ENCODE results near the gene CTDSPL.
"Not testable (repeated sequence)": the region's sequence is repeated elsewhere in the genome, so short reads cannot be mapped to it uniquely, and the experiment has no call there.

CTDSPL gene

GRCh38 chr3:37861620-37862041 is at the start of gene CTDSPL:
Gene CTDSPL, plus strand, starts transcription at chr3:37861880. Its CDS starts 320 bp downstream, at chr3:37862200.
- no peaks in the 10 kb centered on the region for H3K27me3 Mint-ChIP-seq
- no peak within 1 kb of the TSS for H3K27ac Mint-ChIP-seq
- H3K9me3 Mint-ChIP-seq: no peaks in the 10 kb centered on the region
- H3K36me3 Mint-ChIP-seq: no peaks in the 10 kb centered on the region
- H3K4me1 Mint-ChIP-seq: peaks cover 19% of the 10 kb centered on the region
- peak within 1 kb of the TSS; percentile 83 for H3K4me3 Mint-ChIP-seq

- Mint-ChIP-seq H3K9me3 (no peaks in the 10 kb centered on the region), H3K4me3 (no peak overlapping the region), H3K36me3 (no peaks in the 10 kb centered on the region), H3K27ac (no peak overlapping the region), H3K27me3 (peaks cover 4% of the 10 kb centered on the region), H3K4me1 (no peaks in the 10 kb centered on the region)
These were observed 49.2 kb upstream of the CTDSPL start for GRCh38 chr3:37812499-37812896.

DNA sequence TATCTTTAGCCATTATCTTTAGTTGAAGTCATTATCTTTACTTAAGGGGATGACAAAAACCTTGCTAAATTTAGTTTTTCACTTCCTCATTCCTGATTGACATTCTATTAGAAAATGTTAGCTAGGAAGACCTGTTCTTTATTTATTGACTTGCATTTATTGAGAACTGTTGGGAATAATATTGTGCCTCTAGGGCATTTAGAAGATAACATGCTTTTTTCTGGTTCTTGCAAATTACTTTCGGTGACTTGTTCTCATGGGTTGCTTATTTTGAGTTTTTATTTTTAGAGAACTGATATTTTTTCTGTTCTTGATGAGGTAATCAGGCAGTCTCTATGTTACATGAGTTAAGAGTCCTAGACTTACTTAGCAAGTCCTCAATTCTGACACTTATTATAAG is 48.3 kb upstream of the CTDSPL start:
- peaks cover 7% of the 10 kb centered on the region for H3K27me3 Mint-ChIP-seq
- no peak overlapping the region for H3K4me3 Mint-ChIP-seq
- no peaks in the 10 kb centered on the region for H3K4me1 Mint-ChIP-seq
- no peak overlapping the region for H3K27ac Mint-ChIP-seq
- H3K9me3 Mint-ChIP-seq: no peaks in the 10 kb centered on the region
- H3K36me3 Mint-ChIP-seq: no peaks in the 10 kb centered on the region

DNA sequence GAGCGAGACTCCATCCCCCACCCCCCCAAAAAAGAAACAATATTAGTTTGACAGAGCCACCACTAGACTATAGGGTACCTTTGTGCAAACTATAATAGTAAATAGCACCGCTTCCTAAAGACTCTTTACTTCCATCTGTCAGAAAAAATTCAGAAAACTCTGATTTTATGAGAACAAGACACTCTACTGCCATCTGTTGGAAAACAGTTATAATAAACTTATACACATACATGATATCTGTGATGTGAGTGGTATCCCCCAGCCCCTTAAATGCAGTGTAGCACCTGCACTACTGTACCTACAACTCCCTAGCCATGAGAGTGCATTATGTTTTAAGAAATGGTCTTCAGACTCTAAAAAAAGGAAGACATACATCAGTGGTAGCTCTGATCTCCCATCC is 47.1 kb upstream of the CTDSPL start:
- Mint-ChIP-seq H3K36me3 (no peaks in the 10 kb centered on the region), H3K4me3 (no peak overlapping the region), H3K27ac (no peak overlapping the region), H3K9me3 (no peaks in the 10 kb centered on the region), H3K4me1 (no peaks in the 10 kb centered on the region), H3K27me3 (peaks cover 6% of the 10 kb centered on the region)

- H3K4me3 Mint-ChIP-seq, H3K27me3 Mint-ChIP-seq, H3K27ac Mint-ChIP-seq, H3K36me3 Mint-ChIP-seq, H3K4me1 Mint-ChIP-seq, H3K9me3 Mint-ChIP-seq: not testable (repeated sequence)
These were observed 46.5 kb upstream of the CTDSPL start for GRCh38 chr3:37815156-37815555.

DNA sequence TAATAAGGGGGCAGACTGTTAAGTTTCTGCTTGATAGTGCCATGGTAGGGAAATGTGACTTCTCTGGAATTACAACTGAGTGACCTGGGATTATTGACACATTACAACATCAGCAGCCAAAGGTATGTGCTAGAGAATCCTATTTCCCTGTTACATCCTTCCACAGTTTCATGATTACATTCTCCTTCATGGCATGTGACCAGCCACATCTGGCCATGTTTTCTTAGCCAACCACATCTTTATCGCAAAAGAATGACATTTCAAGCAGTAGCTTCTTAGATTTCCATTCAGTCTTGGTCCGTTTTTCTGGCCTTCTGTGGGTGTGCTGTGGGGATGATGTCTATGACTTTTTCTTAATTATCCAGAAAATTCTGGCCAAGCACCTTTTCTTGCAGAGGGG is 45.4 kb upstream of the CTDSPL start:
- no peaks in the 10 kb centered on the region for H3K9me3 Mint-ChIP-seq
- H3K36me3 Mint-ChIP-seq: no peaks in the 10 kb centered on the region
- H3K27ac Mint-ChIP-seq: no peak overlapping the region
- H3K27me3 Mint-ChIP-seq: peaks cover 6% of the 10 kb centered on the region
- H3K4me1 Mint-ChIP-seq: no peaks in the 10 kb centered on the region
- H3K4me3 Mint-ChIP-seq: no peak overlapping the region

GRCh38 chr3:37819591-37819990 is 42.1 kb upstream of the CTDSPL start:
- Mint-ChIP-seq H3K9me3 (no peaks in the 10 kb centered on the region), H3K27ac (no peak overlapping the region), H3K4me3 (no peak overlapping the region), H3K36me3 (no peaks in the 10 kb centered on the region), H3K27me3 (peaks cover 6% of the 10 kb centered on the region), H3K4me1 (no peaks in the 10 kb centered on the region)

GRCh38 chr3:37820286-37820685 is 41.4 kb upstream of the CTDSPL start:
- Mint-ChIP-seq H3K4me3 (no peak overlapping the region), H3K36me3 (no peaks in the 10 kb centered on the region), H3K27me3 (peaks cover 6% of the 10 kb centered on the region), H3K27ac (no peak overlapping the region), H3K4me1 (no peaks in the 10 kb centered on the region), H3K9me3 (no peaks in the 10 kb centered on the region)

DNA sequence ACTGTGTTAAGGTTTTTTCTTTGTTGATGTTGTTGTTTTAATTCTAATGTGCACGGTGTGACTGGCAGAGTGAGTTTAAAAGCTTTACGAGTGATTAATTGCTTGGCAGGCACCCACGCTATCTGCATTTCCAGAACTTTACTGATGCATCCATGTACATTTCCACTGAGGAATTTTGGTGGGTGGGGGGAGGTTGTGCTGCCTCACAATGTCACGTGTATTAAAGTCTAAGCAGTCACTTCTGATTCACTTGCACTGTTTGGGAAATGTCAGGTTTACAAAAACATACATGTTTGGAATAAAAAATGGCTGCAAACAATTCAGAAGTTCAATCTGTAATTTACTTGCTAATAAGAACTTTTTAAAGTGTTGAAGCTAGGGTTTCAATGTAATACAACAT is 38.5 kb upstream of the CTDSPL start:
- H3K4me3 Mint-ChIP-seq: no peak overlapping the region
- no peaks in the 10 kb centered on the region for H3K36me3 Mint-ChIP-seq
- no peaks in the 10 kb centered on the region for H3K9me3 Mint-ChIP-seq
- no peaks in the 10 kb centered on the region for H3K4me1 Mint-ChIP-seq
- H3K27ac Mint-ChIP-seq: no peak overlapping the region
- peaks cover 2% of the 10 kb centered on the region for H3K27me3 Mint-ChIP-seq

DNA sequence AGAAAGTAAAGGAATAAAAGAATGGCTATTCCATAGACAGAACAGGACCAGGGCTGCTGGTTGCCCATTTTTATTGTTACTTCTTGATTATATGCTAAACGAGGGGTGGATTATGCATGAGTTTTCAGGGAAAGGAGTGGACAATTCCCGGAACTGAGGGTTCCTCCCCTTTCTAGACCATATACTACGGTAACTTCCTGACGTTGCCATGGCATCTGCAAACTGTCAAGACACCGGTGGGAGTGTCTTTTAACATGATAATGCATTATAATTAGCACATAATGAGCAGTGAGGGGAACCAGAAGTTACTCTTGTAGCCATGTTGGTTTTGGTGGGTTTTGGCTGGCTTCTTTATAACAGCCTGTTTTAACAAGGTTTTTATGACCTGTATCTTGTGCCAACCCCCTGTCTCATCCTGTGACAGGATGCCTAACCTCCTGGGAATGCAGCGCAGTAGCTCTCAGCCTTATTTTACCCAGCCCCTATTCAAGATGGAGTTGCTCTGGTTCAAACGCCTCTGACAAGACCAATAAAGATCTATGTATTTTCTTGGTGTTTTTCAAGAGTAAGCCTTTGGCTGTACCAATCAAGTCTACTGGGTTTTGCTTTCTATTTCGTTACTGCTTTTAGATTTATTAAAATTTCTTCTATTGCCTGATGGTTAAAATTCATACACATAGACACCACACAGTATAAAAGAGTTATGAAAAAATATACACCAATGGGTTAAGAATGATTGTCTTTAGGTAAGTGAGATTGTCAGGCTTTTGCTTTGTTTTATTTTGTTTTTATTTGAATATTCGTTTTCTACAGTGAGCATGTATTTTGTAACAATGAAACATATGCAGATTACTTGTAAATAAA is 37.4 kb upstream of the CTDSPL start:
- Mint-ChIP-seq H3K9me3 (no peaks in the 10 kb centered on the region), H3K4me3 (no peak overlapping the region), H3K36me3 (no peaks in the 10 kb centered on the region), H3K4me1 (no peaks in the 10 kb centered on the region), H3K27ac (no peak overlapping the region), H3K27me3 (peaks cover 2% of the 10 kb centered on the region)

- H3K4me1 Mint-ChIP-seq: no peaks in the 10 kb centered on the region
- no peaks in the 10 kb centered on the region for H3K36me3 Mint-ChIP-seq
- H3K4me3 Mint-ChIP-seq: no peak overlapping the region
These were observed 36.7 kb upstream of the CTDSPL start for GRCh38 chr3:37824954-37825328.

GRCh38 chr3:37825744-37826400 is 35.8 kb upstream of the CTDSPL start:
- H3K27me3 Mint-ChIP-seq: peaks cover 2% of the 10 kb centered on the region
- no peaks in the 10 kb centered on the region for H3K9me3 Mint-ChIP-seq
- no peak overlapping the region for H3K4me3 Mint-ChIP-seq
- no peak overlapping the region for H3K27ac Mint-ChIP-seq
- no peaks in the 10 kb centered on the region for H3K4me1 Mint-ChIP-seq
- no peaks in the 10 kb centered on the region for H3K36me3 Mint-ChIP-seq

More at GRCh38 chr3:37824954-37825328, 36.7 kb upstream of the CTDSPL start:
- H3K27me3 Mint-ChIP-seq: peaks cover 2% of the 10 kb centered on the region
- no peak overlapping the region for H3K27ac Mint-ChIP-seq
- H3K9me3 Mint-ChIP-seq: no peaks in the 10 kb centered on the region

DNA sequence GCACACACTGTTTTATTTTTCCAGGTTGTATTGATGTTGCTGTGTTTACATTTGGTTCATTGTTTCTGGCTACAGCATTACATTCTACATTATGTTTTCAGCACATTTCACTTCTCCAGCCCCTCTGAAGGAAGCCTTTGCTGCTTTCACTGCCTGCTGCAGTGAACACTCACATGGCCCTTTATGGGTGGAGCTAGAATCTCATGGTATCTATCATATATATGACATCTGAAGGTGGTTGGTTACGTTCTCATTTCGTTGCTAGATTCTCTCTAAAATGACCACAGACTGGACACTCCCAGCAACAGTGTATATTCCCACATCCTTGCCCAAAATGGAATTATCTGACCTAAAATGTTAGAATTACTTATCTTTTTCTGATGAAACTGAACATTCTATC is 35.2 kb upstream of the CTDSPL start:
- no peak overlapping the region for H3K4me3 Mint-ChIP-seq
- H3K27ac Mint-ChIP-seq: no peak overlapping the region
- H3K27me3 Mint-ChIP-seq: peaks cover 2% of the 10 kb centered on the region
- no peaks in the 10 kb centered on the region for H3K36me3 Mint-ChIP-seq
- no peaks in the 10 kb centered on the region for H3K4me1 Mint-ChIP-seq
- no peaks in the 10 kb centered on the region for H3K9me3 Mint-ChIP-seq

DNA sequence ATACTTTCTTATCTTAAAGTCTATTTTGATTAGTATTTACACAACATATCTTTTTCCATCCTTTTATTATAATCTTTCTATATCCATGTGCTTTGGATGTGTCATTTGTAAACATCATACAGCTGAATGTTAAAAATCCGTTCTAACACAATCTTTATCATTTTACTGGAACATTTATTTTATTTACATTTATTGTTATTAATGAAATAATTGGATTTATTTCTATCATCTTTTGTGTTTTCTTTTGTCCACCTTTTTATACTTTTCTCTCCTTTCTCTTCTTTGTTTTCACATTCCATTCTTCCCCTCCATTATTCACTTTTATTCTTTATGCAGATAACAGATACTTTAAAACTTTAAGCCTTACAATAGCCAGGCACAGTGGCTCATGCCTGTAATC is 34.7 kb upstream of the CTDSPL start:
- Mint-ChIP-seq H3K27ac (no peak overlapping the region), H3K9me3 (no peaks in the 10 kb centered on the region), H3K4me1 (no peaks in the 10 kb centered on the region), H3K4me3 (no peak overlapping the region), H3K27me3 (peaks cover 2% of the 10 kb centered on the region), H3K36me3 (no peaks in the 10 kb centered on the region)

- Mint-ChIP-seq H3K36me3 (no peaks in the 10 kb centered on the region), H3K27ac (no peak overlapping the region), H3K9me3 (no peaks in the 10 kb centered on the region), H3K27me3 (peaks cover 2% of the 10 kb centered on the region), H3K4me3 (no peak overlapping the region), H3K4me1 (no peaks in the 10 kb centered on the region)
These were observed 29.2 kb upstream of the CTDSPL start for GRCh38 chr3:37832480-37832879.

DNA sequence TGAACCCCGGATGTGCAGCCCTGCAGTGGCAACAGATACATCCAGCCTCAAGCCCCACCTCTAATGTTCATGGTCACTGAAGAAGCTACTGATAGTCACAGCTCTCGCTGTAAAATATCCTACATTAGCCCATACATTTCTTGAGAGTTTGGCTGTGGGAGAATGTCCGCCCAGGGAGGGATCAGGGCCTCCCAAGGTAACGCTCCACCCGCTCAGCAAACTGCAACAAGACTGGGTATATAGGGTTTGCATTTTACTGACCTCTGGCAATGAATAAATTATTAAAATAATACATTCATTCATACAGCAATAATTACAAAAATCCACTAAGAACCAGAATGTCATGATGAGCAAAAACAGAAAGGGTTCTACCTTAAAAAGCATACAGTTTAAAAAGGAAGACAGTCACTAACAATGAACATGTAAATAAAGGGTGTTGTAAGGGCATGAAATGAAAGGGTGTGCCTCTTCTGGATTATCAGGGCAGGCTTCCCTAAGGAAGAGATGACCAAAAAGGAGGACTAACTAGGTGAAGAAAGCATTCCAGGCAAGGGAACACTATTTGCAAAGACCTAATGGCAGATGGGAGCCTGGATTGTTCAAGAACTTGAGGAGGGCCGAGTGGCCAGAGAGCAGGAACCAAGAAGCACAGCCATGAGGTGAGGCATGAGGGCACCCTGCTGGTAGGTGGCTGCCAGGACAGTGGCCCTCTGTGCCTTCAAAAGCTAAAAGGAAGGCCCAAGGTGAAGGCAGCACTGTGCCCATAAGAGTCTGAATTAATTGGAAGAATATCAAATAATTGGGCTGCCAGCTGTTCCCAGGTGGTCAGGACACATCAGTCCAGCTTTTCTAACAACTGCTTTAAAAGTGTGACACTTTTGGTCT is 28.1 kb upstream of the CTDSPL start:
- Mint-ChIP-seq H3K36me3 (no peaks in the 10 kb centered on the region), H3K27ac (no peak overlapping the region), H3K4me1 (no peaks in the 10 kb centered on the region), H3K27me3 (no peaks in the 10 kb centered on the region), H3K9me3 (no peaks in the 10 kb centered on the region), H3K4me3 (no peak overlapping the region)
